ENCODE data around the gene GALNTL6. TPM values are rescaled to one million over a fixed set of nuclear protein-coding genes. Genes with fewer than 3 reads are reported as not detected.

The GALNTL6 gene
- total and polyA plus RNA-seq, 2 donors from 2014 or later = 0.60 TPM; not detected in 1

DNA sequence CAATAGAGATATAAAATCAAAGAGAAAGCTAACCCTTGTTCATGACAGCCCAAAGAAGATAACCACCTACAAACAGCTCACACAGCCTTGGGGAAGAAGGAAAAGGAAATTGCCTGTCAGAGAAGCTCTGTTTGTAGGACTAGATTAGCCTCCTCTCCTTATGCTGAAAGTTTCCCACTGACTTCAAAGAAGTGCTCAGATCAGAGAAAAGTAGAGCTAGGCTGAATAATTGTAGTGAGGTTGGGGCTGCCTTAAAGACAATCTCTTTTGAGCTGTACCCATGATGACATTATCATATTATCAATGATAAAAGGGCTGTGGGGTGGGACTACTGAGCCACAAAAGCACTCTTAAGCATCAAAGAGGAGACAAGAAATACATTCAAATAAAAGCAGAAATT is 1132.4 kb downstream of the GALNTL6 start:
- FAIRE-seq = no peak
- no peaks in the 10 kb centered on the region for H3K4me1 ChIP-seq (ENCODE audit: control insufficient read depth in 2 of 3, insufficient read depth in 2 of 3, low read depth in 1 of 3, low read length in 3 of 3)
- TF ChIP-seq, protein P1, sequence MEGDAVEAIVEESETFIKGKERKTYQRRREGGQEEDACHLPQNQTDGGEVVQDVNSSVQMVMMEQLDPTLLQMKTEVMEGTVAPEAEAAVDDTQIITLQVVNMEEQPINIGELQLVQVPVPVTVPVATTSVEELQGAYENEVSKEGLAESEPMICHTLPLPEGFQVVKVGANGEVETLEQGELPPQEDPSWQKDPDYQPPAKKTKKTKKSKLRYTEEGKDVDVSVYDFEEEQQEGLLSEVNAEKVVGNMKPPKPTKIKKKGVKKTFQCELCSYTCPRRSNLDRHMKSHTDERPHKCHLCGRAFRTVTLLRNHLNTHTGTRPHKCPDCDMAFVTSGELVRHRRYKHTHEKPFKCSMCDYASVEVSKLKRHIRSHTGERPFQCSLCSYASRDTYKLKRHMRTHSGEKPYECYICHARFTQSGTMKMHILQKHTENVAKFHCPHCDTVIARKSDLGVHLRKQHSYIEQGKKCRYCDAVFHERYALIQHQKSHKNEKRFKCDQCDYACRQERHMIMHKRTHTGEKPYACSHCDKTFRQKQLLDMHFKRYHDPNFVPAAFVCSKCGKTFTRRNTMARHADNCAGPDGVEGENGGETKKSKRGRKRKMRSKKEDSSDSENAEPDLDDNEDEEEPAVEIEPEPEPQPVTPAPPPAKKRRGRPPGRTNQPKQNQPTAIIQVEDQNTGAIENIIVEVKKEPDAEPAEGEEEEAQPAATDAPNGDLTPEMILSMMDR (IDR thresholded peaks at IDR 0.05; ENCODE audit: borderline replicate concordance, extremely low read depth, insufficient read depth) = no peak
- H3K9ac ChIP-seq (ENCODE audit: low read length in 3 of 3) = no peak overlapping the region
- no peak overlapping the region for H3K27ac ChIP-seq (ENCODE audit: low read depth in 2 of 2, low read length in 2 of 2)
- intact Hi-C loops (cut with DNase I) = no loop called here
- no peaks in the 10 kb centered on the region for H3K9me3 ChIP-seq (ENCODE audit: control insufficient read depth in 2 of 3, insufficient read depth in 1 of 3, low read length in 3 of 3)
- no peak for DNase-seq
- H3K36me3 ChIP-seq (ENCODE audit: control insufficient read depth in 2 of 3, insufficient read depth in 3 of 3, low read length in 3 of 3) = no peaks in the 10 kb centered on the region
- no peaks in the 10 kb centered on the region for H3K27me3 ChIP-seq (ENCODE audit: control insufficient read depth, insufficient read depth, low read length)
- H3K4me3 ChIP-seq (ENCODE audit: low read length in 3 of 3) = no peak overlapping the region

DNA sequence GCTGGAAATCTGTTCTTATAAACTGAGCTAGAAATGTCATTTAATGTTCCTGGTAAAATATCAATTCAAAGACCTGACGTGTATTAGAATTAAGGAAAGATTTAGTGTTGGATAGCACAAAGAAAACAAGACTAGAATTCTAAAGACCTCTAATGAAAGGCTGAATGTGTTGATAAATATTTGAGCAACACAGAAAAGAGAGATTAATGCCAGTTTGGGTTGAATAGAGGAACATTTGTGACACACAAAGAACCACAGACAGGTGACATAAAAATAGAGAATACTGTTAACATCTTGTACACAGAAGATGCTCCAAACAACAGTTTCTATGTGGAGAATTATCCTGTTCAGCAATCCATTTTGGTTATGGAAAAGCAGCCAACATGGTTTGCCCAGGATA is 1133.3 kb downstream of the GALNTL6 start:
- H3K4me3 ChIP-seq (ENCODE audit: low read length in 3 of 3) = no peak overlapping the region
- FAIRE-seq (no peak), DNase-seq (no peak)
- H3K9ac ChIP-seq (ENCODE audit: low read length in 3 of 3) = no peak overlapping the region
- H3K4me1 ChIP-seq (ENCODE audit: control insufficient read depth in 2 of 3, insufficient read depth in 2 of 3, low read depth in 1 of 3, low read length in 3 of 3) = no peaks in the 10 kb centered on the region
- no peaks in the 10 kb centered on the region for H3K36me3 ChIP-seq (ENCODE audit: control insufficient read depth in 2 of 3, insufficient read depth in 3 of 3, low read length in 3 of 3)
- H3K27ac ChIP-seq (ENCODE audit: low read depth in 2 of 2, low read length in 2 of 2) = no peak overlapping the region
- H3K9me3 ChIP-seq (ENCODE audit: control insufficient read depth in 2 of 3, insufficient read depth in 1 of 3, low read length in 3 of 3) = no peaks in the 10 kb centered on the region
- TF ChIP-seq, protein P1 (IDR thresholded peaks at IDR 0.05; ENCODE audit: borderline replicate concordance, extremely low read depth, insufficient read depth) = no peak
- intact Hi-C loops (cut with DNase I) = no loop called here
- no peaks in the 10 kb centered on the region for H3K27me3 ChIP-seq (ENCODE audit: control insufficient read depth, insufficient read depth, low read length)

- no peaks in the 10 kb centered on the region for H3K36me3 ChIP-seq (ENCODE audit: control insufficient read depth in 2 of 3, insufficient read depth in 3 of 3, low read length in 3 of 3)
- H3K27ac ChIP-seq (ENCODE audit: low read depth in 2 of 2, low read length in 2 of 2) = no peak overlapping the region
- no peak overlapping the region for H3K4me3 ChIP-seq (ENCODE audit: low read length in 3 of 3)
- intact Hi-C loops (cut with DNase I) = no loop called here
- no peaks in the 10 kb centered on the region for H3K27me3 ChIP-seq (ENCODE audit: control insufficient read depth, insufficient read depth, low read length)
- no peaks in the 10 kb centered on the region for H3K9me3 ChIP-seq (ENCODE audit: control insufficient read depth in 2 of 3, insufficient read depth in 1 of 3, low read length in 3 of 3)
- FAIRE-seq (no peak), DNase-seq (no peak)
- H3K9ac ChIP-seq (ENCODE audit: low read length in 3 of 3) = no peak overlapping the region
- H3K4me1 ChIP-seq (ENCODE audit: control insufficient read depth in 2 of 3, insufficient read depth in 2 of 3, low read depth in 1 of 3, low read length in 3 of 3) = no peaks in the 10 kb centered on the region
- TF ChIP-seq, protein P1 (IDR thresholded peaks at IDR 0.05; ENCODE audit: borderline replicate concordance, extremely low read depth, insufficient read depth) = no peak
These were observed 1134.4 kb downstream of the GALNTL6 start for GRCh38 chr4:172947594-172947993.

DNA sequence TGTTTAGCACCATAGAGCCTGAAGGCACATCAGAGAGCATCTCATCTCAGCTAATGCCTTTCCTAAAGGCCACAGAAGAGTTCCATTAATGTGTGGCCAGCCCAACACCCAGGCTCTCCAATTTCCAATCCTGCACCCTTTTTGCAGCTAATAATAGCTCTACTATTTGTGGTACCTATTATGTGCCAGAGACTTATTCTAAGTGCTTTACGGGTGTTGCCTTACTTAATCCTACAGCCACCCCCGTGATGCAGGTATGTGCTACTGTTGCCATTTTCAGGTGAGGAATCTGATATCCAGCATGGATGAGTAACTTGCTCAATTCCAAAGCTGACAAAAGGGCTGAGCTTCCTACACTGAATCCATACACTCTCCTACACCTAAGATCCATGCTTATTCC is 1137.8 kb downstream of the GALNTL6 start:
- FAIRE-seq (no peak), DNase-seq (no peak)
- H3K9ac ChIP-seq (ENCODE audit: low read length in 3 of 3) = no peak overlapping the region
- intact Hi-C loops (cut with DNase I) = no loop called here
- no peak overlapping the region for H3K4me3 ChIP-seq (ENCODE audit: low read length in 3 of 3)
- H3K36me3 ChIP-seq (ENCODE audit: control insufficient read depth in 2 of 3, insufficient read depth in 3 of 3, low read length in 3 of 3) = no peaks in the 10 kb centered on the region
- H3K27ac ChIP-seq (ENCODE audit: low read depth in 2 of 2, low read length in 2 of 2) = no peak overlapping the region
- no peaks in the 10 kb centered on the region for H3K27me3 ChIP-seq (ENCODE audit: control insufficient read depth, insufficient read depth, low read length)
- H3K9me3 ChIP-seq (ENCODE audit: control insufficient read depth in 2 of 3, insufficient read depth in 1 of 3, low read length in 3 of 3) = no peaks in the 10 kb centered on the region
- H3K4me1 ChIP-seq (ENCODE audit: control insufficient read depth in 2 of 3, insufficient read depth in 2 of 3, low read depth in 1 of 3, low read length in 3 of 3) = no peaks in the 10 kb centered on the region
- TF ChIP-seq, protein P1 (IDR thresholded peaks at IDR 0.05; ENCODE audit: borderline replicate concordance, extremely low read depth, insufficient read depth) = no peak

Measured in kidney (tissue), 14 donors.